Tibial nerve (tissue), 3 donors: ENCODE results near the gene LSM14B.

ENCODE experiments used
- CTCF ChIP-seq, 5 experiments: fragments of 200-600 bp in 3 of 5; fragments of 450-650 bp in 2 of 5; sonication (generic) in 3 of 5; IDR thresholded peaks; one replicate each; pipeline ENCODE4 v1.5.1; 2016 to 2019; ENCODE audit warnings: antibody characterized with exemption in 5 of 5, mild to moderate bottlenecking in 3 of 5, moderate library complexity in 2 of 5
- POLR2A ChIP-seq, 2 donors: fragments of 450-650 bp; IDR thresholded peaks; one replicate each; pipeline ENCODE4 v1.6.1; 2017; ENCODE audit warnings: antibody characterized with exemption in 2 of 2, mild to moderate bottlenecking in 2 of 2, moderate library complexity in 2 of 2

- TF ChIP-seq CTCF (IDR thresholded peaks at IDR 0.05), result no peak
- TF ChIP-seq POLR2A (IDR thresholded peaks at IDR 0.05), result no peak
Observed at GRCh38 chr20:62142252-62143080, 20.2 kb downstream of the LSM14B start.
